Measurements from ENCODE around the gene F7. TPM values are rescaled to one million over a fixed set of nuclear protein-coding genes. Genes with fewer than 3 reads are reported as not detected.
"Not testable (repeated sequence)": the region's sequence is repeated elsewhere in the genome, so short reads cannot be mapped to it uniquely, and the experiment has no call there.

F7 gene
- polyA plus RNA-seq, 1 experiment: 0.06 TPM

DNA sequence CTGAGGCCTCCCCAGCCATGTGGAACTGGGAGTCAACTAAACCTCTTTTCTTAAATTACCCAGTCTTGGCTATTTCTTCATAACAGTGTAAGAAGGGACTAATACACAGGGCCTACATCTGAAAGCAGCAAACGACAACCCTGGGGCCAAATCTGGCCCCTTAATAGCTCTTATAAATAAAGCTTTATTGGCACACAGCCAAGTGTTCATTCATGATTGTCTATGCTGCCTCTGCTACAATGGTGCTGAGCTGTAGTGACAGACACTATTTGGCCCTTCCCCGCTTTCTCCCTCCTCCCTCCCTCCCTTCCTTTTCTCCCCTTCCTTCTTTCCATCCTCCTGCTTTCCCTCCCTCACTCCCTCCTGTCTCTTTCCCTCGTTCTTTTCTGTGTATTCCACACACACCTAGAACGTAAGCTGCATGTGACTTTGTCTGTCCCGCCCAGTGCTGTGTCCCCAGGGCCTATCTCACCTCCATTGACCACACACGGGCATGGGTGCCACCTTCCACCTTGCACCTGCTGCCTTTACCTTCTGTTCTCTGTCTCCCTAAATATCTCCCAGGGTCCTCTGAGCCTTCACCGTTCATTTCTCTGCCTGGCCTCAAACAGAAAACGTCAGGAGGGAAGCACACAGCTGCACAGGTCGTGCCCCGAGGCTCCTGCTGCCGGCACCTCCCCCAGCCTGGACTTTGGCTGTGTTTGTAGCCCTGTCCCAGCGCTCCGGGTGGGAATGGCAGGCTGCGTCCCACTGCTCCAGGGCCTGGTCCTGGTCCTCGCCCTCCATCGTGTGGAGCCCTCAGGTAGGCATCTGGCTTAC lies 52.5 kb downstream of the F7 start, which contains the start of gene PROZ:
TSS of gene PROZ (plus strand) at position 720 of the 819 bp plus-strand sequence. CDS start at position 733, 13 bp downstream.
- no peak for DNase-seq (ENCODE audit: low read depth, low spot score)
- POLR2A ChIA-PET: no interaction called here
- no peak for TF ChIP-seq CTCF (IDR thresholded peaks at IDR 0.05; ENCODE audit: low read depth, low read length)

GRCh38 chr13:113158946-113159345 lies 53.4 kb downstream of the F7 start:
- no peak for DNase-seq (ENCODE audit: low read depth, low spot score)
- H3K27me3 ChIP-seq (ENCODE audit: control insufficient read depth, insufficient read depth, low read length): peaks cover 4% of the 10 kb centered on the region
- H3K27ac ChIP-seq (ENCODE audit: low read depth, low read length): no peak overlapping the region
- POLR2A ChIA-PET: no interaction called here
- TF ChIP-seq CTCF (IDR thresholded peaks at IDR 0.05; ENCODE audit: low read depth, low read length): no peak
- H3K9me3 ChIP-seq (ENCODE audit: control insufficient read depth, insufficient read depth, low read length): peaks cover 5% of the 10 kb centered on the region; the same call in 1 of the 2 replicates
- H3K4me3 ChIP-seq (ENCODE audit: low read depth, low read length): no peak overlapping the region
- CTCF ChIA-PET: no interaction called here

More for the DNA sequence above, 52.5 kb downstream of the F7 start, which contains the start of gene PROZ:
- H3K27me3 ChIP-seq (ENCODE audit: control insufficient read depth, insufficient read depth, low read length): peaks cover 1% of the 10 kb centered on the region
- H3K27ac ChIP-seq (ENCODE audit: low read depth, low read length): no peak within 1 kb of the TSS
- CTCF ChIA-PET: no interaction called here
- no peak within 1 kb of the TSS for H3K4me3 ChIP-seq (ENCODE audit: low read depth, low read length)
- H3K9me3 ChIP-seq (ENCODE audit: control insufficient read depth, insufficient read depth, low read length): peaks cover 5% of the 10 kb centered on the region; the same call in 1 of the 2 replicates

GRCh38 chr13:113159701-113160100 lies 54.1 kb downstream of the F7 start:
- no peak for DNase-seq (ENCODE audit: low read depth, low spot score)
- H3K27ac ChIP-seq (ENCODE audit: low read depth, low read length): no peak overlapping the region
- POLR2A ChIA-PET: no interaction called here
- CTCF ChIA-PET: no interaction called here
- TF ChIP-seq CTCF (IDR thresholded peaks at IDR 0.05; ENCODE audit: low read depth, low read length): no peak
- H3K27me3 ChIP-seq (ENCODE audit: control insufficient read depth, insufficient read depth, low read length): peaks cover 4% of the 10 kb centered on the region
- peaks cover 5% of the 10 kb centered on the region; the same call in 1 of the 2 replicates for H3K9me3 ChIP-seq (ENCODE audit: control insufficient read depth, insufficient read depth, low read length)
- H3K4me3 ChIP-seq (ENCODE audit: low read depth, low read length): no peak overlapping the region

GRCh38 chr13:113160983-113161382 lies 55.4 kb downstream of the F7 start:
- no peak for DNase-seq (ENCODE audit: low read depth, low spot score)
- H3K9me3 ChIP-seq (ENCODE audit: control insufficient read depth, insufficient read depth, low read length): peaks cover 4% of the 10 kb centered on the region; the same call in 1 of the 2 replicates
- ChIA-PET CTCF (no interaction called here), POLR2A (no interaction called here)
- TF ChIP-seq CTCF (IDR thresholded peaks at IDR 0.05; ENCODE audit: low read depth, low read length): no peak
- H3K27ac ChIP-seq (ENCODE audit: low read depth, low read length): no peak overlapping the region
- H3K27me3 ChIP-seq (ENCODE audit: control insufficient read depth, insufficient read depth, low read length): peaks cover 4% of the 10 kb centered on the region
- H3K4me3 ChIP-seq (ENCODE audit: low read depth, low read length): no peak overlapping the region

GRCh38 chr13:113161433-113161832 lies 55.8 kb downstream of the F7 start:
- Histone ChIP-seq H3K27ac (ENCODE audit: low read depth, low read length) (no peak overlapping the region), H3K4me3 (ENCODE audit: low read depth, low read length) (no peak overlapping the region), H3K27me3 (ENCODE audit: control insufficient read depth, insufficient read depth, low read length) (peaks cover 4% of the 10 kb centered on the region), H3K9me3 (ENCODE audit: control insufficient read depth, insufficient read depth, low read length) (no peaks in the 10 kb centered on the region)
- TF ChIP-seq CTCF (IDR thresholded peaks at IDR 0.05; ENCODE audit: low read depth, low read length): no peak
- CTCF ChIA-PET: no interaction called here
- no peak for DNase-seq (ENCODE audit: low read depth, low spot score)
- POLR2A ChIA-PET: no interaction called here

- H3K27me3 ChIP-seq (ENCODE audit: control insufficient read depth, insufficient read depth, low read length); H3K9me3 ChIP-seq (ENCODE audit: control insufficient read depth, insufficient read depth, low read length); POLR2A ChIA-PET; CTCF ChIA-PET; DNase-seq (ENCODE audit: low read depth, low spot score); H3K4me3 ChIP-seq (ENCODE audit: low read depth, low read length); H3K27ac ChIP-seq (ENCODE audit: low read depth, low read length): not testable (repeated sequence)
Observed at GRCh38 chr13:113161975-113162374, 56.4 kb downstream of the F7 start.
